GM12878 (cell line): ENCODE measurements around the gene PDE7B.

Source experiments
- EZH2 ChIP-seq: IDR thresholded peaks from 2 replicates; pipeline ENCODE4 v1.6.1; 2012; ENCODE audit warnings: low read depth, mild to moderate bottlenecking, control low read depth, inconsistent platforms, low read length, borderline replicate concordance; ENCODE audit not compliant: control insufficient read depth
- KAT2A ChIP-seq: conservative IDR thresholded peaks from 2 replicates; pipeline ENCODE4 v1.6.1; 2011; ENCODE audit warnings: low read depth, low read length; ENCODE audit not compliant: control insufficient read depth
- POLR2A ChIP-seq: IDR thresholded peaks from 2 replicates; pipeline ENCODE4 v1.6.1; 2011; ENCODE audit warnings: low read depth, mild to moderate bottlenecking, low read length

- TF ChIP-seq EZH2 (no peak), POLR2A (no peak), KAT2A (no peak)
Measured at GRCh38 chr6:135813401-135813800, 38.1 kb upstream of the PDE7B start.
